Lower leg skin (tissue), 3 donors: ENCODE measurements around the gene KIF26B.

Experiments
- CTCF ChIP-seq, 3 donors: fragments of 450-650 bp; IDR thresholded peaks; one replicate each; pipeline ENCODE4 v1.5.1; 2016; ENCODE audit warnings: antibody characterized with exemption in 3 of 3, mild to moderate bottlenecking in 3 of 3, moderate library complexity in 2 of 3
- POLR2A ChIP-seq, 2 donors: fragments of 450-650 bp; IDR thresholded peaks; one replicate each; pipeline ENCODE4 v1.6.1; 2016 to 2017; ENCODE audit warnings: antibody characterized with exemption in 2 of 2, mild to moderate bottlenecking in 1 of 2, moderate library complexity in 1 of 2

- TF ChIP-seq CTCF (IDR thresholded peaks at IDR 0.05) (no peak), POLR2A (IDR thresholded peaks at IDR 0.05) (no peak)
Measured at GRCh38 chr1:245686446-245687030, 531.8 kb downstream of the KIF26B start.
